ENCODE data around the gene ZNF124. TPM values are rescaled to one million over a fixed set of nuclear protein-coding genes. Genes with fewer than 3 reads are reported as not detected.

The ZNF124 gene
- total RNA-seq, 1 experiment from 2014 or later: 33.8 TPM

- TF ChIP-seq ZNF416 (CRISPR knock-in tag; IDR thresholded peaks at IDR 0.05) (no peak), PRDM15 (CRISPR knock-in tag; IDR thresholded peaks at IDR 0.05) (no peak), GRHL2 (CRISPR knock-in tag; IDR thresholded peaks at IDR 0.05; ENCODE audit: insufficient replicate concordance, severe bottlenecking) (no peak), SMAD3 (CRISPR knock-in tag; IDR thresholded peaks at IDR 0.05; ENCODE audit: borderline replicate concordance) (no peak), ZNF512 (CRISPR knock-in tag; IDR thresholded peaks at IDR 0.05; ENCODE audit: borderline replicate concordance) (no peak), NFE2L1 (CRISPR knock-in tag; IDR thresholded peaks at IDR 0.05) (no peak), SP1 (CRISPR knock-in tag; conservative IDR thresholded peaks at IDR 0.05) (no peak), NFYB (CRISPR knock-in tag; conservative IDR thresholded peaks at IDR 0.05; ENCODE audit: low read depth) (no peak)
Measured at GRCh38 chr1:247189981-247190798, 18.4 kb upstream of the ZNF124 start (continued).

- peaks cover 38% of the 10 kb centered on the region for H3K36me3 Mint-ChIP-seq
- ATAC-seq: no peak
- ChIA-PET CTCF (no interaction called here), POLR2A (interaction anchor here (0.8 kb wide), 1 partner anchor 62 kb away, joined by 4 read pairs; no protein-coding TSS in a partner anchor)
- H3K4me1 Mint-ChIP-seq: no peaks in the 10 kb centered on the region; the same call in 1 of the 2 replicates
- H3K27ac Mint-ChIP-seq: no peak overlapping the region
- H3K27me3 Mint-ChIP-seq (ENCODE audit: low read depth): peaks cover 4% of the 10 kb centered on the region
- DNase-seq (ENCODE audit: low spot score): no peak
- H3K9me3 Mint-ChIP-seq: peaks cover 49% of the 10 kb centered on the region
- H3K4me3 Mint-ChIP-seq: no peak overlapping the region
- TF ChIP-seq CREM (CRISPR knock-in tag; IDR thresholded peaks at IDR 0.05) (no peak), ZNF232 (CRISPR knock-in tag; IDR thresholded peaks at IDR 0.05) (no peak), E2F5 (CRISPR knock-in tag; IDR thresholded peaks at IDR 0.05) (no peak), ZSCAN18 (CRISPR knock-in tag; IDR thresholded peaks at IDR 0.05) (no peak), SMAD3 (CRISPR knock-in tag; IDR thresholded peaks at IDR 0.05; ENCODE audit: borderline replicate concordance) (no peak), RORB (CRISPR knock-in tag; IDR thresholded peaks at IDR 0.05) (no peak), SOX15 (CRISPR knock-in tag; IDR thresholded peaks at IDR 0.05) (no peak), NR3C1 (CRISPR knock-in tag; conservative IDR thresholded peaks at IDR 0.05; ENCODE audit: low read depth) (no peak)
Measured at GRCh38 chr1:247185667-247186066, 13.8 kb upstream of the ZNF124 start.

GRCh38 chr1:247184254-247184653 is 12.4 kb upstream of the ZNF124 start:
- peaks cover 35% of the 10 kb centered on the region for H3K9me3 Mint-ChIP-seq
- peaks cover 4% of the 10 kb centered on the region for H3K27me3 Mint-ChIP-seq (ENCODE audit: low read depth)
- DNase-seq (ENCODE audit: low spot score) (no peak), ATAC-seq (no peak; the same call in 1 of the 2 replicates)
- ChIA-PET CTCF (no interaction called here), POLR2A (no interaction called here)
- peaks cover 24% of the 10 kb centered on the region for H3K36me3 Mint-ChIP-seq
- H3K27ac Mint-ChIP-seq: no peak overlapping the region
- no peak overlapping the region for H3K4me3 Mint-ChIP-seq
- no peaks in the 10 kb centered on the region; the same call in 1 of the 2 replicates for H3K4me1 Mint-ChIP-seq
- TF ChIP-seq ZBTB21 (CRISPR knock-in tag; IDR thresholded peaks at IDR 0.05; ENCODE audit: borderline replicate concordance) (no peak), ZNF425 (CRISPR knock-in tag; conservative IDR thresholded peaks at IDR 0.05) (no peak), IRF2 (CRISPR knock-in tag; IDR thresholded peaks at IDR 0.05; ENCODE audit: borderline replicate concordance, low read depth) (no peak), ZNF512 (CRISPR knock-in tag; IDR thresholded peaks at IDR 0.05; ENCODE audit: borderline replicate concordance) (no peak), TEAD4 (CRISPR knock-in tag; IDR thresholded peaks at IDR 0.05) (no peak), MYBL2 (CRISPR knock-in tag; IDR thresholded peaks at IDR 0.05) (no peak)

Data from WTC11 (cell line).